ENCODE results near the gene GPR37L1.

GPR37L1 gene

GRCh38 chr1:202168861-202169260, 46.1 kb downstream of the GPR37L1 start:
- DNase-seq (ENCODE audit: low spot score) = no peak
- TF ChIP-seq CTCF (IDR thresholded peaks at IDR 0.05; ENCODE audit: extremely low read depth, missing control alignments) = no peak

- no peak for TF ChIP-seq CTCF (IDR thresholded peaks at IDR 0.05; ENCODE audit: extremely low read depth, missing control alignments)
- no peak for DNase-seq (ENCODE audit: low spot score)
Measured at GRCh38 chr1:202170726-202171125, 48.0 kb downstream of the GPR37L1 start.

- DNase-seq (ENCODE audit: low spot score) = no peak
- TF ChIP-seq CTCF (IDR thresholded peaks at IDR 0.05; ENCODE audit: extremely low read depth, missing control alignments) = no peak
Measured at GRCh38 chr1:202171292-202172014, 48.7 kb downstream of the GPR37L1 start.

- no peak for DNase-seq (ENCODE audit: low spot score)
- TF ChIP-seq CTCF (IDR thresholded peaks at IDR 0.05; ENCODE audit: extremely low read depth, missing control alignments) = no peak
Measured at GRCh38 chr1:202172015-202172355, 49.3 kb downstream of the GPR37L1 start.

- DNase-seq (ENCODE audit: low spot score) = no peak
- TF ChIP-seq CTCF (IDR thresholded peaks at IDR 0.05; ENCODE audit: extremely low read depth, missing control alignments) = no peak
Measured at GRCh38 chr1:202173993-202174392, 51.3 kb downstream of the GPR37L1 start.

- no peak for DNase-seq (ENCODE audit: low spot score)
- no peak for TF ChIP-seq CTCF (IDR thresholded peaks at IDR 0.05; ENCODE audit: extremely low read depth, missing control alignments)
Measured at GRCh38 chr1:202176949-202177927, 54.5 kb downstream of the GPR37L1 start.
